ENCODE measurements around the gene ADAM11. TPM values are rescaled to one million over a fixed set of nuclear protein-coding genes. Genes with fewer than 3 reads are reported as not detected.

ADAM11 gene
- total and polyA plus RNA-seq, 2 of the 8 experiments (the other 6 are each of a cell fraction or from before 2014, with no cell fraction given) = 2.3 to 2.9 TPM

DNA sequence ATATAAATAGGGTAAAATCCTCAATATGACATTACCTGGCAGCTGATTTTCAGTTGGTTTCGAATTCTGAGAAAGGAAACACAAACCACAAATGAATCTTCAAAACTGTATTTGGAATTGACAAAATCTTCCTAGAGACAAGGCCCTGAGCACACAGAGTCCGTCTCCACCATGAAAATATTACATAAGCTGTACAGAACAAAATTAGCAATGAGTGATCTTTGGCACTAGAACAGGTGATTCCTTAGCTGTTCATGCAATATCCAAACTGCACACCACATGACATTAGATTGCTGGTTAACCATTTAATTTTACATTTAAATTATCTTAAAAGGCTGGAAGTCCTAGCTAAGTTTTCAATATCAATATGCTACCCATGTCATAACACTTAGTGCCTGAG lies 39.6 kb downstream of the ADAM11 start (continued):
- no peak for TF ChIP-seq CHD2 (IDR thresholded peaks at IDR 0.05; ENCODE audit: low read length)
- no peak for TF ChIP-seq ASH2L (IDR thresholded peaks at IDR 0.05; ENCODE audit: low read length)
- TF ChIP-seq RAD21 (IDR thresholded peaks at IDR 0.05 in 1 of 2, conservative IDR thresholded peaks at IDR 0.05 in 1 of 2; ENCODE audit: low read depth in 2 of 2, low read length in 2 of 2) = no peak
- no peak for TF ChIP-seq POLR2AphosphoS5 (IDR thresholded peaks at IDR 0.05; ENCODE audit: low read depth, low read length)
- no peak for TF ChIP-seq SP2 (IDR thresholded peaks at IDR 0.05; ENCODE audit: low read length)
- TF ChIP-seq CTBP2 (IDR thresholded peaks at IDR 0.05; ENCODE audit: borderline replicate concordance, insufficient read depth, insufficient read length, low read length) = no peak

All from H1 (cell line).